Adipose tissue (tissue), 3 donors: ENCODE results near the gene VPS9D1. TPM values are rescaled to one million over a fixed set of nuclear protein-coding genes. Genes with fewer than 3 reads are reported as not detected.

Experiments used
- H3K27ac ChIP-seq: one replicate; pipeline ENCODE4 v1.5.1; 2013; ENCODE audit warnings: low read depth, low read length
- WGBS, 3 donors: extraction: QIAGEN DNeasy Blood & Tissue Kit; methylation state at CpG; one replicate each; pipeline ENCODE4 v1.1.7; 2013; 5-methylcytosine and 5-hydroxymethylcytosine counted together
- polyA plus RNA-seq, 3 donors: library from polyadenylated mRNA; stranded (reverse); fragments of 200-250 nt; gene quantifications; one replicate each; pipeline ENCODE4 v1.2.3, GENCODE V29; 2013
- donor health status: healthy with polysubstance abuse.
- donor health status: Bipolar disorder and iron deficiency.
- donor health status: healthy.

VPS9D1 gene
- polyA plus RNA-seq, 3 donors, result 5.9 to 19.8 (median 17.3) TPM

- H3K27ac ChIP-seq, result no peak overlapping the region
- 91 to 92% (median 91%) methylated on average over 26 to 29 of the region's 29 CpGs for WGBS, 3 donors
Measured at GRCh38 chr16:89716916-89717687, 3.6 kb downstream of the VPS9D1 start.

- no peak overlapping the region for H3K27ac ChIP-seq
- 90 to 92% (median 91%) methylated on average over 15 of the region's 15 CpGs for WGBS, 3 donors
Measured at GRCh38 chr16:89716493-89716892, 4.2 kb downstream of the VPS9D1 start.

- 14 to 20% (median 16%) methylated on average over 17 to 22 of the region's 22 CpGs for WGBS, 3 donors
- H3K27ac ChIP-seq, result no peak overlapping the region
Measured at GRCh38 chr16:89712274-89712781, 8.4 kb downstream of the VPS9D1 start.

- no peak overlapping the region for H3K27ac ChIP-seq
- WGBS, 3 donors, result 4 to 6% (median 4%) methylated on average over 35 to 48 of the region's 48 CpGs
Measured at GRCh38 chr16:89711601-89712273, 9.0 kb downstream of the VPS9D1 start.

- 73 to 81% (median 81%) methylated on average over 51 to 63 of the region's 63 CpGs for WGBS, 3 donors
- H3K27ac ChIP-seq, result no peak overlapping the region
Measured at GRCh38 chr16:89710709-89711564, 9.8 kb downstream of the VPS9D1 start.

- whole genome bisulfite sequencing, 3 donors, result 82 to 87% (median 85%) methylated on average over 19 of the region's 19 CpGs
- no peak overlapping the region for H3K27ac ChIP-seq
Measured at GRCh38 chr16:89709716-89710432, 10.8 kb downstream of the VPS9D1 start.

GRCh38 chr16:89709166-89709565, 11.5 kb downstream of the VPS9D1 start:
- WGBS, 3 donors, result 89 to 94% (median 91%) methylated on average over 9 to 10 of the region's 10 CpGs
- H3K27ac ChIP-seq, result no peak overlapping the region

- 78 to 87% (median 83%) methylated on average over 18 to 19 of the region's 19 CpGs for WGBS, 3 donors
- H3K27ac ChIP-seq, result no peak overlapping the region
Measured at GRCh38 chr16:89708481-89708931, 12.2 kb downstream of the VPS9D1 start.

- WGBS, 3 donors, result 92 to 97% (median 93%) methylated on average over 9 of the region's 9 CpGs
Measured at GRCh38 chr16:89707695-89708094, 13.0 kb downstream of the VPS9D1 start.

GRCh38 chr16:89706518-89707260, 14.0 kb downstream of the VPS9D1 start:
- WGBS, 3 donors, result 77 to 86% (median 86%) methylated on average over 14 of the region's 14 CpGs
- no peak overlapping the region for H3K27ac ChIP-seq

More at GRCh38 chr16:89707695-89708094, 13.0 kb downstream of the VPS9D1 start:
- no peak overlapping the region for H3K27ac ChIP-seq

GRCh38 chr16:89705006-89705405, 15.7 kb downstream of the VPS9D1 start:
- no peak overlapping the region for H3K27ac ChIP-seq
- 62 to 75% (median 64%) methylated on average over 15 of the region's 15 CpGs for WGBS, 3 donors

GRCh38 chr16:89704281-89704680, 16.4 kb downstream of the VPS9D1 start:
- WGBS, 3 donors, result 81 to 85% (median 82%) methylated on average over 13 of the region's 13 CpGs
- H3K27ac ChIP-seq, result no peak overlapping the region

GRCh38 chr16:89701425-89702406, 19.0 kb downstream of the VPS9D1 start, which contains the start of gene SPATA2L:
Gene SPATA2L, minus strand, starts transcription at chr16:89701705. Its CDS starts 473 bp downstream, at chr16:89701232.
- 1 to 2% (median 1%) methylated on average over 75 to 97 of the region's 97 CpGs for WGBS, 3 donors
- peak within 1 kb of the TSS; percentile 12 for H3K27ac ChIP-seq

GRCh38 chr16:89700649-89701424, 19.9 kb downstream of the VPS9D1 start:
- peak overlapping the region; percentile 12 for H3K27ac ChIP-seq
- WGBS, 3 donors, result 1 to 2% (median 2%) methylated on average over 55 to 78 of the region's 78 CpGs

- WGBS, 3 donors, result 0 to 1% (median 0%) methylated on average over 25 to 30 of the region's 30 CpGs
- peak overlapping the region; percentile 12 for H3K27ac ChIP-seq
Measured at GRCh38 chr16:89700100-89700648, 20.5 kb downstream of the VPS9D1 start.
